ENCODE data around the gene WNT8B.
A peak's percentile ranks its signal among the peaks of the same experiment; 100 is the strongest.

WNT8B gene

GRCh38 chr10:100519311-100520051 is 56.7 kb downstream of the WNT8B start, which contains the start of gene SEC31B:
SEC31B (minus strand) TSS chr10:100519861; CDS start chr10:100516952, 2,909 bp downstream.
- DNase-seq (ENCODE audit: low read depth in 3 of 3): no peak

GRCh38 chr10:100520811-100521210 is 58.0 kb downstream of the WNT8B start:
- DNase-seq (ENCODE audit: low read depth in 3 of 3): no peak

- no peak for DNase-seq (ENCODE audit: low read depth in 3 of 3)
Measured at GRCh38 chr10:100522107-100522801, 59.4 kb downstream of the WNT8B start.

GRCh38 chr10:100522945-100523344 is 60.1 kb downstream of the WNT8B start:
- no peak for DNase-seq (ENCODE audit: low read depth in 3 of 3)

- DNase-seq (ENCODE audit: low read depth in 3 of 3): no peak
Measured at GRCh38 chr10:100524206-100524605, 61.4 kb downstream of the WNT8B start.

GRCh38 chr10:100524638-100525037 is 61.8 kb downstream of the WNT8B start:
- DNase-seq (ENCODE audit: low read depth in 3 of 3): no peak

- DNase-seq (ENCODE audit: low read depth in 3 of 3): no peak
Measured at GRCh38 chr10:100528123-100528886, 65.5 kb downstream of the WNT8B start.

- DNase-seq (ENCODE audit: low read depth in 3 of 3): no peak
Measured at GRCh38 chr10:100528921-100529474, 66.2 kb downstream of the WNT8B start.

GRCh38 chr10:100529475-100530298 is 66.9 kb downstream of the WNT8B start, which contains the start of gene NDUFB8:
NDUFB8 (minus strand) TSS chr10:100529871; CDS start chr10:100529851, 20 bp downstream.
- DNase-seq (ENCODE audit: low read depth in 3 of 3): peak; percentile 79 to 86 (median 85)

- no peak for DNase-seq (ENCODE audit: low read depth in 3 of 3)
Measured at GRCh38 chr10:100531761-100532160, 69.0 kb downstream of the WNT8B start.
